K562 (cell line): ENCODE data around the gene DHDH. TPM values are rescaled to one million over a fixed set of nuclear protein-coding genes. Genes with fewer than 3 reads are reported as not detected.

ENCODE experiments used
- ARNT ChIP-seq, 2 experiments: fragments of 450-650 bp; IDR thresholded peaks; 2 replicates each; pipeline ENCODE4 v1.6.1; 2016; ENCODE audit warnings: mild to moderate bottlenecking in 1 of 2
- CAMTA2 ChIP-seq: fragments of 250-450 bp; sonication (Bioruptor Pico); conservative IDR thresholded peaks from 2 replicates; pipeline ENCODE4 v1.5.1; 2022
- CHCHD3 ChIP-seq: fragments of 250-450 bp; sonication (Bioruptor Pico); IDR thresholded peaks from 2 replicates; pipeline ENCODE4 v2.1.2; 2022; ENCODE audit warnings: mild to moderate bottlenecking
- CHD1 ChIP-seq: fragments of 200-600 bp; sonication (generic); IDR thresholded peaks from one replicate; pipeline ENCODE4 v1.6.1; 2012; ENCODE audit warnings: mild to moderate bottlenecking, moderate library complexity, low read length, inconsistent platforms
- NFIC ChIP-seq: fragments of 450-650 bp; IDR thresholded peaks from 2 replicates; pipeline ENCODE4 v1.6.1; 2017; ENCODE audit warnings: mild to moderate bottlenecking, inconsistent platforms
- U2AF2 ChIP-seq: fragments of 200-400 bp; formaldehyde crosslinking; optimal IDR thresholded peaks from 2 replicates; pipeline ENCODE3; 2017; ENCODE audit warnings: low read depth, mild to moderate bottlenecking, low read length
- ZNF764 ChIP-seq: fragments of 250-450 bp; sonication (Bioruptor Pico); IDR thresholded peaks from 2 replicates; pipeline ENCODE4 v1.4.0; 2020; ENCODE audit warnings: low read depth, mild to moderate bottlenecking, moderate library complexity
- polyA plus RNA-seq, 8 experiments: library from polyadenylated mRNA; depleted of rRNA in 4 of 8; stranded (reverse) in 5 of 8; unstranded in 3 of 8; fragments of >200 nt; fragmentation: Nextera tagmentation in 2 of 8; fragmentation: Illumina TruSeq in 1 of 8; extraction: Ambion mirVana in 2 of 8; extraction: Trizol in 1 of 8; gene quantifications; 2 replicates each; pipeline versions ENCODE4 v1.2.1 to v1.2.3, GENCODE V29; 2011 to 2014; ENCODE audit warnings: inconsistent platforms in 1 of 8, missing spikeins in 1 of 8
- total RNA-seq, 7 experiments: library from RNA; depleted of rRNA in 6 of 7; stranded (reverse); fragments of >200 nt in 6 of 7; fragmentation: Illumina TruSeq in 2 of 7; extraction: Trizol in 2 of 7; gene quantifications; 2 replicates each; pipeline versions ENCODE4 v1.2.1 to v1.2.3, GENCODE V29; 2011 to 2021; ENCODE audit warnings: low replicate concordance in 1 of 7
- TF ChIP-seq, protein P1 (sequence below): sonication (generic); formaldehyde crosslinking; IDR thresholded peaks from 2 replicates; pipeline ENCODE4 v1.8.0; 2022; ENCODE audit warnings: mild to moderate bottlenecking, missing genetic modification reagents
- TF ChIP-seq, protein P2 (sequence below), 2 experiments: fragments of 450-650 bp; IDR thresholded peaks; 2 replicates each; pipeline ENCODE4 v1.6.1; 2016; ENCODE audit warnings: mild to moderate bottlenecking in 2 of 2, borderline replicate concordance in 1 of 2, low read depth in 1 of 2, moderate library complexity in 1 of 2
- TF ChIP-seq, protein P3 (sequence below): fragments of 450-650 bp; IDR thresholded peaks from 2 replicates; pipeline ENCODE4 v1.6.1; 2016
- TF ChIP-seq, protein P4 (sequence below): fragments of 250-450 bp; sonication (Bioruptor Pico); IDR thresholded peaks from 2 replicates; pipeline ENCODE4 v1.5.0; 2021; ENCODE audit warnings: mild to moderate bottlenecking, borderline replicate concordance

The DHDH gene
- total and polyA plus RNA-seq, 9 of the 15 experiments (the other 6 are each of a cell fraction or from before 2014, with no cell fraction given), result 0.37 to 1.9 (median 0.87) TPM

DNA sequence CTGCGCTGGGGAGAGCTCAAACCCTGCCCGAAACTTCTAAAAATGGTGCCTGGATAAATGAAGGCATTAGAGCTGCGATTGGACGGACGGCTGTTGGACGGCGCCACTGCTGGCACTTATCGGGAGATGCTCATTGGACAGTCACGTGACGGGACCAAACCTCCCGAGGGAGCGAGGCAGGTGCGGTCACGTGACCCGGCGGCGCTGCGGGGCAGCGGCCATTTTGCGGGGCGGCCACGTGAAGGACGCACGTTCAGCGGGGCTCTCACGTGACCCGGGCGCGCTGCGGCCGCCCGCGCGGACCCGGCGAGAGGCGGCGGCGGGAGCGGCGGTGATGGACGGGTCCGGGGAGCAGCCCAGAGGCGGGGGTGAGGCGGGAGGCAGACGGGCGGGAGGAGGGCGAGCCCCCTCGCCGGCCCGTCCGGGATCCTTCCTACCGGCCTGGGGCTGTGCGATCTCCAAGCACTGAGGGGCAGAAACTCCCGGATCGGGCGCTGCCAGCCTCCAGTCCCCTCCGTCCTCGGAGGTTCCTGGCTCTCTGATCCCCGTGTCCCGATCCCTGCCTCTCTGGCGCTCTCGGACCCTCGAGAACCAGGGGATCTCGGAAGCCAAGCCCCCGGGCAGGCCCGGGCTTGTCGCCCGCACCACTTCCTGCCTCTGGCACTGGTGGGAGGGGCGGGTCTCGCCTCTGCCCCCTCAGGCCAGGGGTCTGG is 21.3 kb downstream of the DHDH start, which contains the start of gene BAX (continued):
- TF ChIP-seq, protein P1, sequence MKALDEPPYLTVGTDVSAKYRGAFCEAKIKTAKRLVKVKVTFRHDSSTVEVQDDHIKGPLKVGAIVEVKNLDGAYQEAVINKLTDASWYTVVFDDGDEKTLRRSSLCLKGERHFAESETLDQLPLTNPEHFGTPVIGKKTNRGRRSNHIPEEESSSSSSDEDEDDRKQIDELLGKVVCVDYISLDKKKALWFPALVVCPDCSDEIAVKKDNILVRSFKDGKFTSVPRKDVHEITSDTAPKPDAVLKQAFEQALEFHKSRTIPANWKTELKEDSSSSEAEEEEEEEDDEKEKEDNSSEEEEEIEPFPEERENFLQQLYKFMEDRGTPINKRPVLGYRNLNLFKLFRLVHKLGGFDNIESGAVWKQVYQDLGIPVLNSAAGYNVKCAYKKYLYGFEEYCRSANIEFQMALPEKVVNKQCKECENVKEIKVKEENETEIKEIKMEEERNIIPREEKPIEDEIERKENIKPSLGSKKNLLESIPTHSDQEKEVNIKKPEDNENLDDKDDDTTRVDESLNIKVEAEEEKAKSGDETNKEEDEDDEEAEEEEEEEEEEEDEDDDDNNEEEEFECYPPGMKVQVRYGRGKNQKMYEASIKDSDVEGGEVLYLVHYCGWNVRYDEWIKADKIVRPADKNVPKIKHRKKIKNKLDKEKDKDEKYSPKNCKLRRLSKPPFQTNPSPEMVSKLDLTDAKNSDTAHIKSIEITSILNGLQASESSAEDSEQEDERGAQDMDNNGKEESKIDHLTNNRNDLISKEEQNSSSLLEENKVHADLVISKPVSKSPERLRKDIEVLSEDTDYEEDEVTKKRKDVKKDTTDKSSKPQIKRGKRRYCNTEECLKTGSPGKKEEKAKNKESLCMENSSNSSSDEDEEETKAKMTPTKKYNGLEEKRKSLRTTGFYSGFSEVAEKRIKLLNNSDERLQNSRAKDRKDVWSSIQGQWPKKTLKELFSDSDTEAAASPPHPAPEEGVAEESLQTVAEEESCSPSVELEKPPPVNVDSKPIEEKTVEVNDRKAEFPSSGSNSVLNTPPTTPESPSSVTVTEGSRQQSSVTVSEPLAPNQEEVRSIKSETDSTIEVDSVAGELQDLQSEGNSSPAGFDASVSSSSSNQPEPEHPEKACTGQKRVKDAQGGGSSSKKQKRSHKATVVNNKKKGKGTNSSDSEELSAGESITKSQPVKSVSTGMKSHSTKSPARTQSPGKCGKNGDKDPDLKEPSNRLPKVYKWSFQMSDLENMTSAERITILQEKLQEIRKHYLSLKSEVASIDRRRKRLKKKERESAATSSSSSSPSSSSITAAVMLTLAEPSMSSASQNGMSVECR (CRISPR knock-in tag), result peak; percentile 99
- TF ChIP-seq, protein P2, sequence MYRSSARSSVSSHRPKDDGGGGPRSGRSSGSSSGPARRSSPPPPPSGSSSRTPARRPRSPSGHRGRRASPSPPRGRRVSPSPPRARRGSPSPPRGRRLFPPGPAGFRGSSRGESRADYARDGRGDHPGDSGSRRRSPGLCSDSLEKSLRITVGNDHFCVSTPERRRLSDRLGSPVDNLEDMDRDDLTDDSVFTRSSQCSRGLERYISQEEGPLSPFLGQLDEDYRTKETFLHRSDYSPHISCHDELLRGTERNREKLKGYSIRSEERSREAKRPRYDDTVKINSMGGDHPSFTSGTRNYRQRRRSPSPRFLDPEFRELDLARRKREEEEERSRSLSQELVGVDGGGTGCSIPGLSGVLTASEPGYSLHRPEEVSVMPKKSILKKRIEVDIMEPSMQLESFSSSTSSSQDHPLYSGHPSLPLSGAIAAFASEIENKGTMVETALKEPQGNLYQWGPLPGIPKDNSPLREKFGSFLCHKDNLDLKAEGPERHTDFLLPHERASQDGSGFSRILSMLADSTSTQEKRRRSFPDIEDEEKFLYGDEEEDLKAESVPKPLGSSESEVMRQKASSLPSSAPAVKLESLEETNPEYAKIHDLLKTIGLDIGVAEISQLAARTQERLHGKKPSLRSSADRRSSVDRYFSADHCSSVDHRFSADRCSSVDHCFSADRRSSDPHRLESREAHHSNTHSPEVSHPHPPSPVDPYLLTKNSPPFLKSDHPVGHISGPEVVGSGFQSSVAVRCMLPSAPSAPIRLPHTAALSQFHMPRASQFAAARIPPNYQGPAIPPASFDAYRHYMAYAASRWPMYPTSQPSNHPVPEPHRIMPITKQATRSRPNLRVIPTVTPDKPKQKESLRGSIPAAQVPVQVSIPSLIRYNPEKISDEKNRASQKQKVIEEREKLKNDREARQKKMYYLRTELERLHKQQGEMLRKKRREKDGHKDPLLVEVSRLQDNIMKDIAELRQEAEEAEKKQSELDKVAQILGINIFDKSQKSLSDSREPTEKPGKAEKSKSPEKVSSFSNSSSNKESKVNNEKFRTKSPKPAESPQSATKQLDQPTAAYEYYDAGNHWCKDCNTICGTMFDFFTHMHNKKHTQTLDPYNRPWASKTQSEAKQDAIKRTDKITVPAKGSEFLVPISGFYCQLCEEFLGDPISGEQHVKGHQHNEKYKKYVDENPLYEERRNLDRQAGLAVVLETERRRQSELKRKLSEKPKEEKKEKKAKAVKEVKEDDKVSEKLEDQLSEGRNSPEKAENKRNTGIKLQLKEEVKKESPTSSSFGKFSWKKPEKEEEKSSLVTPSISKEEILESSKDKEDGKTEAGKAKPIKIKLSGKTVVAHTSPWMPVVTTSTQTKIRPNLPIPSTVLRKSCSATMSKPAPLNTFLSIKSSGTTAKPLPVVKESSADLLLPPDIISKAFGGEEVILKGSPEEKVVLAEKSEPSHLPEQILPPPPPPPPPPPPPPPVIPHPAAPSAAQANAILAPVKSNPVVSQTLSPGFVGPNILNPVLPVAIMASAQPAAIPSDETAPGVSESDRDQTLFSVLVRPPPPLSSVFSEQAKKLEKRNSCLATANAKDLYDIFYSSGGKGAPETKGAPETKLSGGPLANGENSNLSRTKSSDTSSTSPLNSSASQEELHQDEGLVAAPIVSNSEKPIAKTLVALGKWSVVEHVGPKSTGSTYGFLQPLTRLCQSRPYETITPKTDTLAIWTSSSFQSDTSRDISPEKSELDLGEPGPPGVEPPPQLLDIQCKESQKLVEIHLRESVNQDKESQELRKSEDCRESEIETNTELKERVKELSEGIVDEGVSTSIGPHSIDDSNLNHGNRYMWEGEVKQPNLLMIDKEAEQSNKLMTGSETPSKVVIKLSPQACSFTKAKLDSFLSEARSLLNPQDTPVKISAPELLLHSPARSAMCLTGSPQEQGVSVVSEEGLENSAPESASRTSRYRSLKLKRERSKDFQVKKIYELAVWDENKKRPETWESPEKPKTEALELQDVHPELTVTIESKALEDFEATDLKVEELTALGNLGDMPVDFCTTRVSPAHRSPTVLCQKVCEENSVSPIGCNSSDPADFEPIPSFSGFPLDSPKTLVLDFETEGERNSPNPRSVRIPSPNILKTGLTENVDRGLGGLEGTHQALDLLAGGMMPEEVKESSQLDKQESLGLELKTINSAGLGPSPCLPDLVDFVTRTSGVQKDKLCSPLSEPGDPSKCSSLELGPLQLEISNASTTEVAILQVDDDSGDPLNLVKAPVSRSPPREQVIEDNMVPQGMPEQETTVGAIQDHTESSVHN (IDR thresholded peaks at IDR 0.05; ENCODE audit: borderline replicate concordance in 1 of 2, low read depth in 1 of 2), result no peak
- TF ChIP-seq U2AF2 (no peak), CAMTA2 (no peak), ZNF764 (CRISPR knock-in tag) (no peak), ARNT (IDR thresholded peaks at IDR 0.05) (no peak), NFIC (peak; percentile 72), CHD1 (peak; percentile 27), CHCHD3 (CRISPR knock-in tag) (no peak)
- TF ChIP-seq, protein P3, sequence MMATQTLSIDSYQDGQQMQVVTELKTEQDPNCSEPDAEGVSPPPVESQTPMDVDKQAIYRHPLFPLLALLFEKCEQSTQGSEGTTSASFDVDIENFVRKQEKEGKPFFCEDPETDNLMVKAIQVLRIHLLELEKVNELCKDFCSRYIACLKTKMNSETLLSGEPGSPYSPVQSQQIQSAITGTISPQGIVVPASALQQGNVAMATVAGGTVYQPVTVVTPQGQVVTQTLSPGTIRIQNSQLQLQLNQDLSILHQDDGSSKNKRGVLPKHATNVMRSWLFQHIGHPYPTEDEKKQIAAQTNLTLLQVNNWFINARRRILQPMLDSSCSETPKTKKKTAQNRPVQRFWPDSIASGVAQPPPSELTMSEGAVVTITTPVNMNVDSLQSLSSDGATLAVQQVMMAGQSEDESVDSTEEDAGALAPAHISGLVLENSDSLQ, result peak; percentile 53
- TF ChIP-seq, protein P4, sequence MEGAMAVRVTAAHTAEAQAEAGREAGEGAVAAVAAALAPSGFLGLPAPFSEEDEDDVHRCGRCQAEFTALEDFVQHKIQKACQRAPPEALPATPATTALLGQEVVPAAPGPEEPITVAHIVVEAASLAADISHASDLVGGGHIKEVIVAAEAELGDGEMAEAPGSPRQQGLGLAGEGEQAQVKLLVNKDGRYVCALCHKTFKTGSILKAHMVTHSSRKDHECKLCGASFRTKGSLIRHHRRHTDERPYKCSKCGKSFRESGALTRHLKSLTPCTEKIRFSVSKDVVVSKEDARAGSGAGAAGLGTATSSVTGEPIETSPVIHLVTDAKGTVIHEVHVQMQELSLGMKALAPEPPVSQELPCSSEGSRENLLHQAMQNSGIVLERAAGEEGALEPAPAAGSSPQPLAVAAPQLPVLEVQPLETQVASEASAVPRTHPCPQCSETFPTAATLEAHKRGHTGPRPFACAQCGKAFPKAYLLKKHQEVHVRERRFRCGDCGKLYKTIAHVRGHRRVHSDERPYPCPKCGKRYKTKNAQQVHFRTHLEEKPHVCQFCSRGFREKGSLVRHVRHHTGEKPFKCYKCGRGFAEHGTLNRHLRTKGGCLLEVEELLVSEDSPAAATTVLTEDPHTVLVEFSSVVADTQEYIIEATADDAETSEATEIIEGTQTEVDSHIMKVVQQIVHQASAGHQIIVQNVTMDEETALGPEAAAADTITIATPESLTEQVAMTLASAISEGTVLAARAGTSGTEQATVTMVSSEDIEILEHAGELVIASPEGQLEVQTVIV (CRISPR knock-in tag), result no peak
